DMS53 (cell line): ENCODE results near the gene GRK3.

Experiments used
- DNase-seq: peaks from one replicate; lab custom pipeline; 2025; lab: John Stamatoyannopoulos, UW

The GRK3 gene

DNA sequence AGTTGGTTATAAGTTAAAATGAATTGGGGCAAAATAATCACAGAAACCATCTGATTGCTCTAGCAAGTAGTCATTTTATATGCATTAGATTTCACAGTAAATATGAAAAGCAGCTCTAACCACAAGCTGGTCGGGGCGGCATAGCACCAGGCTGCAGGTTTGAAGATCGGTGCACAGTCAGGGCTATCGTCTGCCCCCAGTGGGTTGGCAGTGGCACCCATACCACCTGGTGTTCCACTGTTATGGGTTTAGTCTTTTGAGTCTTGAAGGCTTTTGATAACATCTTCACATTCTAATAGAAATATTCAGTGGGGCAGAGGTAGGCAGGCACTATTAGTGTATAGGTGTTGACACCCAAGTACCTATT, 62.1 kb downstream of the GRK3 start:
- no peak for DNase-seq

DNA sequence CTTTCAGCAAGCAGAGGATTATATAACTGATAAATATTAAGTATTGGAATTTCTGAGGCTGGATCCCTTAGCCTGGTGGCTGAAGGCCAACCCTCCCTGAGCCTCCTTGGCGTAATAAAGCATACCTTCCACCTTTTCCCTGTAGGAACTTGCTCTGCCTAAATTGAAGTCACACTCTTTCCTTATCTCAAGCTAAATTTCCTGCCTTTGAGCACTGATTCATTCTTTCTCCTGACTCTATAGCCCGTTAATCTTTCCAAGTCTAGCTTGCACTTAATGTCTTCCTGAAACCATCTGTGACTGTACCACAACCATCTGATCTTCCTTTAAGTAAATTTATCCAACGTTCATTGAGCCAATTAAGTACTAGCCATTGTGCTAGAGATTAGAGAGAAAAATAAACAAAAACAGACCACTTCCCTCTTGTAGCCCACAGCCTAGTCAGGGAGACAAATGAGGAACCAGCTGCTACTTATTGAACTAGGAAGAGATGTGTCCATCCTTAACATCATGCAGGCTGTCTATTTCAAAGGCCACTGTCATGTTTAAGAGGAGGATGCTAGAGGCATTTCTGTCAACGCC, 62.9 kb downstream of the GRK3 start:
- DNase-seq = peak; percentile 14

DNA sequence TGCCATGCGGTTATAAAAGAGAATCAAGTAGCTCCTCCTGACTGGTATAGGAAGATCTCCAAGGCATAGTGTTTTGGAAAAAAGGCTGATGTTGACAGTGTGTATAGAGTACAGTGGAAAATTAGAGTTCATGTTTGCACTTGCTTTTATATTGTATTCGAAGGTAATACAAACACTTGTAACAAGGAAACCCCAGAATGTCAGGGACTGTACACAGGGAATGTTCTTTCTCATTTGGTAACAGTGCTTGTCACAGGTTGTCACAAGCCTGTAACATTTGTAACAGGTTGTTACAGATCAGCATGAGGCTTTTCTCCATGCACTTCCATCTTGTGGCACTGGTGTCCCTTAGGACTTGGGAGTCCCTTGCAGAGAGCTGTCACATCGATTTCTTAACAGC, 64.0 kb downstream of the GRK3 start:
- peak; percentile 32 for DNase-seq

DNA sequence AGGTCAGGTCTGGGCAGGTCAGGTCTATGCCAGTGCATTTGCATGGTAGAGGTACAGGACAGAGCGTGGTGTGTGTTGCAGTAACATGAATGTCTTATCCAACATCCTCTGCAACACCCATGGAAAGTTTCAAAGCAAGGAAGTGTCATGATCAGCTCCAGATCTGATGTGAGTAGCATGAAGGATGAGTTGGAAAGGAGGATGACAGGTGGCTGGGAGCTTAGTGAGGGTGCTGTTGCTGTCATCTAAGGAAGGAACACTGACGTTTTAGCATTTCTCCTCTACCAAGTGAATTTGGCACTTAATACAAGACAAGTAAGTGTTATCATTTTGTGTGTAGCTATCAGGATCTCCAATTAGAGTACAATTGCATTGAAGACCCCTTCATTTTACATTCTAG, 65.1 kb downstream of the GRK3 start:
- no peak for DNase-seq

DNA sequence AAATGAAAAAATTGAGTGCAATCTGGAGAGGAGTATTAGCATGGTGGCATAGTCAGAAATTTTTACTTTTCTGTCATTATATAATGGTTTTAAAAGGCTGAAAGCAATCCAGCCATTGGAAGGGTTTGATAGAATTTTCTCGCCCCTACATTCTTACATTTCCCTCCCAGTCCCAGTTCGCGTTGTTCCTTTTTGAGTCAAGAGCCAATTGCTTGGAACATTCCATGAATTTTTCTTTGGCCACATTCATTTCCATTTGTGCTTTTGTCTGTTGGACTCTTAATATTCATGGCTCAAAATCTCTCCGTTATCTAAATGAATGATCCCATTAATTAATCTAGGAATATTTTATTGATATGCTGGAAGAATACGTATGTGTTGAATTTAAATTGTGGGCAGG, 66.0 kb downstream of the GRK3 start:
- DNase-seq = no peak

DNA sequence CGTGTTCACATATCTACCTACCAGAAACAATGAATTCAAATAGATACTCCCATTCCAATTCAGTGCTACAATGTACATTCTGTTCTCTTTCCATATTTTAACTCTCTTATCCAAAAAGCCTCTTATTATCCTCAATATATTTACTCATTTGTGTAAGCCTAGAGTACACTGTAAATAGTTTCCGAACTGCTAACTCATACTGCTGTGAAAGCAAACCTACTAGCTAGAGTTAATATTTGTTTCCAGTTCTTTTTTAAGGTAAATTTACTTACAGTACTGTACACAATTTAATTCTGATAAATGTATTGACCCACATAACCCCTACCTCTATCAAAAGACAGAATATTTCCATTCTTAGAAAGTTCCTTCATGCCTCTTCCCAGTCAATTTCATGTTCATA, 71.8 kb downstream of the GRK3 start:
- DNase-seq = no peak

DNA sequence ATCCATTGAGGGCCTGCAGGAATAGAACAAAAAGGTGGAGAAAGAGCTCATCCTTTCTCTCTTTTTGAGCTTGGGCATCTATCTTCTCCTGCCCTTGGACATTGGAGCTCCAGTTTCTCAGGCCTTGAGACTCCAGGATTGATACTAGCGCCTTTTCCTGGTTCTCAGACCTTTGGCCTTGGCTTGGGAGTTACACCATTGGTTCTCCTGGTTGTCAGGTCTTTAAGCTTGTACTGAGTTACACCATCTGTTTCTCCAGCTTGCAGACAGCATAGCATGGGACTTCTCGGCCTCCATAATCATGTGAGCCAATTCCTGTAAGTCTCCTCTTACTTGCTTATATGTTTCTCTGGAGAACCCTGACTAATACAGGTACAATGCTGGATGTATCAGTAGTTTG, 72.6 kb downstream of the GRK3 start:
- DNase-seq = no peak

DNA sequence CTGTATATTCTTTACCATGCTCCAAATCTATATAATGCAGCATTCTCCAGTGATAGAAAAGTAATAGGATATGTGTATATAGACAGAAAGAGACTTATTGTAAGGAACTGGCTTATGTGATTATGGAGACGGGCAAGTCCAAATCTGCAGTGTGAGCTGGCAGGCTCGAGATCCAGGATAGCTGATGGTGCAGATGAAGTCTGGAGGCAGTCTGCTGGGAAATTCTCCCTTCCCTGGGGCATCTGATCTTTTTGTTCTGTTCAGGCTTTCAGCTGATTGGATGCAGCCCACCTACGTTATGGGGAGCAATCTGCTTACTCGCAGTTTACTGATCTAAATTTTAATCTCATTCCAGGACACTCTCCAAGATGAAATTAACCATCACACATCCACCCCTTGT, 73.2 kb downstream of the GRK3 start:
- no peak for DNase-seq

DNA sequence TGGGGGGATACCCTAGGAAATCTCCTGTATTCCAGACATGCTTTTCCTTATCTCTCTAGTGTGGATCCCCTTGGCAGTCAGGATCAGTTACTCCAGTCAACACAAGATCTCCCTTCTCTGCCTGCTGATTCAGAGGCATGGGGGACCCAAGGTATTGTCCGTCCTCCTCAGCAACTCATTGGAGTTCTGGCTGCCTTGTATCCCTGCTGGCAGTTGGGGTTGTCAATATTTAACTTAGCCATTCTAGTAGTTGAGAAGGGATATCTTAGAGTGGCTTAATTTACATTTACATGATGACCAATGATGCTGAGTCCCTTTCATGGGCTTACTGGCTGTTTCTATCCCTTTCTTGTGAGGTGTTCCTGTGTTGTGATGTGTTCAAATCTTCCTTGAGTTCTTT, 74.2 kb downstream of the GRK3 start:
- no peak for DNase-seq

DNA sequence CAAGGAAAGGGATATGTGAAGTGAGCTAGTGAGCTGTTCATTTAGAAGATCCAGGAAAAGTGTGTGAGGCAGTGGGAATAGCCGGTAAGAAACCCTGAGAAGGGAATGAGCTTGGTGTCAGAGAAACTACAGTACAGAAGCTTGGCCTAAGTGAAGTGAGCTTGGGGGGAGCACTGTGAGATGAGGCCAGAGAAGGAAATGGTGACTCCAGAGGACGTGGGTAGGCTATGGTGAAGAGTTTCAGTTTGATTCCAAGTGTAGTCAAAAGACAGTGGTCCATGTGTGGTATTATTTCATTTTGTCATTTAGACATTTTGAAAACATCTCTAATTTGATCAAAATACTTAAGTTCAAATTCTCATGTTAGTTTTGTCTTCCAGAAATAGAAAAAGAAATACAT, 77.2 kb downstream of the GRK3 start:
- no peak for DNase-seq

DNA sequence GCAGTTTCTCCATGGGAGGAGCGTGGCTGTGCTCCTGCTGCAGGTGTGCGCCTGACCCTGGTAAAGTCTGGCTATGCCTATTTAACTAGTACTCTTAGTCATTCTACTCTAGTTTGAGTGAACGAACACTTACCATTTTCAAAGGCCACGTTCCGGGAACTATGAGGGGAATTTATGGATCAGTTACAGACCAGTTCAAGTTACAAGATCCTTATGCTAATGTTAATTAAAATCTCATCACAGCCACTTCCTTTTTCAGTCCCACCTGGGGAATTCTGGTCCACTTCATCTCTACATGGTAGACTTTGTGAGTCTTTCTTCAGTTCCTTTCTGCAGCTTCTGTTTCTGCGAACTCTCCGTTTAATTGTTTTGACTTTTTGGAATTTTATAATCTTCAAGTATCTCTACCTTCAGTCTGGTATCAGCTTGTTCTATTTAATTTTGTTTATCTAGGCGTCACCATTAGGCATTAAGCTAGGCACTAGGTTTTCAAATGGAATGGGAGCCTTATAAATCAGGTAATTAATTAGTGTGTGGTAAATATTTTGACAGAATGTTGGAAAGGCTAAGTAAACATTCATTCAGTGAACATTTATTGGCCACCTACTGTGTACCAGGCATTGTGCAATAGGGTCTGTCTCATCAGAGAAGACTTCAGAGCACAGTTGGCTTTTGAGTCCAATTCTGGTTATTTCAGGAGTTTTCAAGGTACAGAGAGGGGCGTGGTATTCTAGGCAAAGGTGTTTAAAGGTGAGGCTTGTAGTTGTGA, 78.9 kb downstream of the GRK3 start:
- DNase-seq = no peak

DNA sequence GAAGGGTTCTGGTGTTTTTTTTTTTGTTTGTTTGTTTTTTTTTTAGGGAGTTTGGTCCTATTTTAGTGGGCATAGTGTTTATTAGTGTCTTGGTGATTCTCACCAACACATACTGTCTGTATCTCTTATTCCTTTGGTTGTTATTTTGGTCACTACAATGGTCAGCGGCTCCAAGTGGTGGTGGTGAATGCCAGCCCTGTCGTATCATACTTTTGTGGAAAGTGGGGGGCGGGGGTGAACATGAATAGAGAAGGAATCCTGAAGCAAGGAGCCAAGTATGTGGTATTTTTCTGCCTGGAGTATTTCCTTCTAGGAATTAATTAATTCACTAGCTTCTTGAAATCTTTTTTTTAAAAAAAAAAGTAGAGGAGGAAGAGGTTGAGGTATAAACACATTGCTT, 79.6 kb downstream of the GRK3 start:
- no peak for DNase-seq

DNA sequence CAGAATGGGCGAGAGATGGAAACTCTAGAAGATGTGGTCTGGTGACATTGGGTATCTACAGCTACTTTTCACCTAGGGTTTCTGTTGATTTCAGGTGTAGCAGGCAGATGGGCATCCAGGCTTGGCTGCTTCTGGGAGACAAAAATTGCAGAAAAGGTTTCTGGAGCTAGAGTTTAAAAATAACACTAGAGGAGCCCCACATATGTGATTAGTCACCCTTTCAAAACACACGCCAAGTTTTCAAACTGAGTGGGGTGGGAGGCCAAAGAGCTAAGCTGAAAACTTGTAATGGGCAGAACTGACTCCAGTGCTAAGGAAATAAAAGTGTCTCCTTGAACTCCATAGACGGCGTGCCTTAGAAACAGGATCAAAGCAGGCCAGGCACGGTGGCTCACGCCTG, 80.8 kb downstream of the GRK3 start:
- DNase-seq = no peak

DNA sequence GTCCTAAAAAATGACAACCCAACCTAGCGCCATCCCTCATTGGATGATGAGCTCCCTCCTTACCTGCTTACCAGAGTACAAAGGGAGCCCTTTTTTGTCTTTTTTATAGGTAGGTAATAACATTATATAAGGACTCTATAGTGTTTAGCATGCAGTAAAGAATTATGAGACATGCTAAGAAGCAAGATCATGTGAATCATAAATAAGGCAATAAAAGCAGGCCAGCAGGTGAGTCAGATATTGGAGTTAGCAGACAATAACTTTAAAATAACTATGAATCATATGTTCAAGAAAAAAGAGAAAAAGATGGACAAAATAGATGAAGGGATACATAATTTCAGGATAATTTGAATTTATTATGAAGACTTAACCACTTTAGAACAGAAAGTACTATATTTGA, 81.5 kb downstream of the GRK3 start:
- no peak for DNase-seq

DNA sequence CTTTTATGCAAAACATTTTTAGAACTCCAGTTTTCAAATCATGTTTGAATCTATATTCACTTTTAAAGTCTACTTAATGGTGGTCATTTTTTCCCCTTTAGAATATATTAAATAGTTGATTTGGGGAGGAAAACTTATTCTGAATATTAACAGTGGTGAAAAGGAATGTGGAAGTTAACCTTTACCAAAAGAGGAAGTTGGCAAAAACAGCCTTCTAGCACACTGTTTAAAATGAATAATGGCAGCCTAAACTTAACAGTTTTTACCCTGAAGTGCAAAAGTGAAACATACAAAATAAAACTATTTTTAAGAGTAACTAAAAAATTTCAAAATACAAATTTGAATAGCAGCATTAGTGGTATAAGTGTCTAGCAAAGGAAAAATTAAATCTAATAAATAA, 86.4 kb downstream of the GRK3 start:
- no peak for DNase-seq

DNA sequence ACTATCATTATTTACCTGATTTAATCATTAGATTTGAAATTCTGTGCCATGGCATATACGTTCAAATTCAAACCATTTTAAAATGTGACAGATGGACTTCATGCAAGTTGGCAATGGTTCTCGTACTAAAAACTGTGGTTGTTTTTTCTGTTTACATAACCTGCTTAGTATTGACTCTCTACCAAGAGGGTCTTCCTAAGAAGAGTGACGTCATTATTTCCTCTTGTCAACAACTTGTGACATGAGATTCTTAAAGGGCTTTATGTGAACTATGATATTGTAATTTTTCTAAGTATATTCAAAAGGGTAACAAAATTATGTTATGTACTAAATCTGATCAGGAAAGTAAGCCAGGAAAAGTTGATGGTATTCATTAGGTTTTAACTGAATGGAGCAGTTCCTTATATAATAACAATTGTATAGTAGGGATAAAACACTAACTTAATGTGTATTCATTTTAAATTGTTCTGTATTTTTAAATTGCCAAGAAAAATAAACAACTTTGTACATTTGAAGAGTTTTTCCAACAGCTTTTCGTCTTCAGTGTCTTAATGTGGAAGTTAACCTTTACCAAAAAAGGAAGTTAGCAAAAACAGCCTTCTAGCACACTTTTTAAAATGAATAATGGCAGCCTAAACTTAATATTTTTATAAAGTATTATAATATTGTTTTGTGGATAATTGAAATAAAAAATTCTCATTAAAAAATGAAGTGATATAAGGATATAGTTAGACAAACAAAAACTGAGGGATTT, 87.0 kb downstream of the GRK3 start:
- peak; percentile 28 for DNase-seq

DNA sequence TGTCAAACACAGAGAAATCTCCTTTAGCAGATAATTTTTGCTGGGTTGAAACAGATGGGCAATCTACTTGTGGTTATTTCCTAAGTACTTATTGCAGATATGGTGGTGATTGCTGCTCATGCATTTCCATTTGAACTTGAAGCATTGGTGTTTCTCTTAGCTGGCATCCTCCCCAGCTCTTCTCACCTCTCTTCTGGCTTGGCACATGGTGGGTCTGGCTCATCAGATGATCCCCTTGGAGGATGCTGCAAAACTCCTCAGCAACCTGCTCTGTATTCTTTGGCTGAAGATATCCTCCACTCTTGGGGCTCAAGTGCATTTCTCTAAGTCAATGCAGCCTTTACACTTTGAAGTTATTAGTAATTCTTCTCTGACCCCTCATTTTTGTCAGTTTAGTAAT, 90.2 kb downstream of the GRK3 start:
- no peak for DNase-seq

DNA sequence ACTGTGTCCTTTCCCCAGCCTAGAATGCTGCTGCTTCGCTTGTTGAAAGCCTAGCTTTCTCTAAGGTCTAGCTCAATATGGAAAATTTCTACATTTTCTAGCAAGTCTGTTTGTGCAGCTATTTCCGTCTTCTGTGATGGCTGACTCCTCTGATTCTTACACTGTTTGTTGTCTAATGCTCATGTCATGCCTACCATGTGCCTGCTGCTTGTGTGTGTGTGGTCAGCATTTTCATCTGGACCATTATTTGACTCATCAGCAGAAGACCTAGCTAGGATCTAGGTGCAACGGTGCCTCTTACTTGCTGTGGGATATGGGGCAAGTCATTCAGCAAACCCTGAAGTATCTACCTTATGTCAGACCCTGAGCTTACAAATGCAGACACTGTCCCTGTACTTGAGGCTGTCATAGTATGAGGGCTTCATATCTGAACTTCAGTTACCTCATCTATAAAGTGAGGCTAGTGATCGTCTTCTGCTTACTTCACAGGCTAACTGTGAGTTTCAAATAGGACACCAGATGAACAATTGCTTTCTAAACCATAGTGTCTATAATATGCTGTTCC, 91.0 kb downstream of the GRK3 start:
- no peak for DNase-seq

DNA sequence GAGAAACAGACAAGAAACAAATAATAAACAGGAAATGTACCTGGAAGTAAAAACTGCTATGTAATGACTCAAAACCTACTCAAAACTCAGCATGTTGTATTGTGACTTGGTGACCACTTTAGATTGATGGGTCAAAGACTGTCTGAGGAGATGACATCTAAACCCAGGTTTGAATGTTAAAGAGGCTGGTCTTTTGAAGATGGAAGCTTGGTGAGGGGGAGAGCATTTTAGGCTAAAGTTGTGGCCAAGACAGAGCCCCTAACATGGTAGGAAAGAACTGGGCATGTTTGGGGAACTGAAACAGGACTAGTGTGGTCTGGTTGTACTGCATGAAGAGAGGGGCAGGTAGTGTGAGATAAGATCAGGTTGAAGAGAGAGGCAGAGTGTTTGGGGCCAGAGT, 92.2 kb downstream of the GRK3 start:
- no peak for DNase-seq

DNA sequence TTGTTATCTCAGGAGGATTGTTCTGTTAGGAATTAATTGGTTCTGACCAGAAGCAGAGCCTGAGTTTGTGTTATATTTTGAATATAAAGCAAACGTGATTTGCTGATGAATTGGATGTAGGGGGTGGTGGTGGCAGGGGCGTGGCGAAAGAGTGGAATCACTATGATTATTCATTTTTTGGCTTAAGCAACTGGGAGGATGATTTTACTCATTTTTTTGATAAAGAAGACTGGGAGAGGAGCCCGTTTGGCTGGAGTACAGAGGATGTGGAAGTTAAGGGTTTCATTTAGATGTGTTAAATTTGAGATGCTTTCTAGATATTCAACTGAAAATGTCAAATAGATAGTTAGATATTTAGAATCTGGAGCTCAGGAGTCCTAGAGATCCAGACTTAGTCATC, 94.2 kb downstream of the GRK3 start:
- no peak for DNase-seq

DNA sequence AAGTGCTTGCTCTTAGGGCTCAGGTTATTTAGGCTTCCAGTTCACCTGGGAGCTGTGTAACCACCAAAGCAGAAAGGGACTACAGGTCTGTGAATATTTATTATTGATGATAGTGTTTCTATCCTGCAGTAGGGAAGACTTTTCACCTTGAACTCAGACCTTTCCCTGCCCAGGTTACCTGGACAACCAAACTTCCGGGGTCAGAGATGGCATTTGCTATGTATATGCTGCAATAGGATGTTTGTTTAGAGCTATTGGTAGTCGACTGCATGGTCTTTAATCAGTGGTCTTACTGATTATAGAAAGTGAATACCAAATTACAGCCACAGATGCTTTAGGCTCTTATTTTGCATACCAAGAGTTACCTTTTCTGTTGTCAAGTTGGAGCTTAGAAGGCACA, 94.9 kb downstream of the GRK3 start:
- no peak for DNase-seq

DNA sequence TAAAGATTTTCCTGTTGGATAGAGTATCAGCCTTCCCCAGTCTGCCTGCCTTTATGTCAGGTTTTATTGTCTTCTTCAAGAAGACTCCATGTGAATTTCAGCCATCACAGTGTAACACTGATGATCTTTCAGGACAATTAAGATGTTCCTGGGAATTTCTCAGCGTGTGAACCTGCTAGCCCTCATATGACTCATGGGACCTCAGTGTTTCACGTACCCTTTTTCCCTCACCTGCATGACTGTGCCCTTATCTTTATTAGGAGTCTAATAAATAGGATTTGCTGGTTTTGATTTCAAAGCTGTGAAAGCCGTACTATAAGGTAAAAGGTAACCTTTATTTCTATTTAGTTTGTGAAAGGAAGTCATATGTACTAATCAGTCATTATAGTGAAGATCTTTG, 95.9 kb downstream of the GRK3 start:
- no peak for DNase-seq

DNA sequence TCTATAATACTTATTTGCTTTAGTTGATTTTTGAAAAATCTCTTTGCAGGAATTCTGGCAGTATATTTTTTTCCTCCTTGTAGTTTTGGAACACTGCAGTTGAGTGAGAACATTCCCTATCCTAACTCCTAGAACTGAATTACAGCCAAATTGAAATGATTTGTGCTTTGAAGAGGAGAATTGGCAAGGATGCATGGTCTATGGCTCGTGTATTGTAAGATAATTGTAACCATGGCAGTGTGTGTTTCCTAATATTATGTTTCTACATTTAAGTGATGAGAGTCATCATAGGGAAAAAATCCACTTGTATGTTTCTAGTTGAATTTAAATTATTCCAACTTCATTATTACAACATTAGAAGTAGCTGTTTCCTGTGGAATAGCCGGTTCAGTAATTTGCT, 96.6 kb downstream of the GRK3 start:
- no peak for DNase-seq
